Gastrocnemius medialis (tissue), 4 donors: Measurements from ENCODE around the gene VTI1A.

ENCODE experiments used
- CTCF ChIP-seq, 5 experiments: fragments of 450-650 bp in 3 of 5; fragments of 200-600 bp in 2 of 5; sonication (generic) in 2 of 5; IDR thresholded peaks in 4 of 5; conservative IDR thresholded peaks in 1 of 5; 1 replicate in 4 of 5; 2 replicates in 1 of 5; pipeline ENCODE4 v1.5.1; 2016 to 2019; ENCODE audit warnings: antibody characterized with exemption in 5 of 5, mild to moderate bottlenecking in 3 of 5, moderate library complexity in 3 of 5
- POLR2A ChIP-seq, 2 donors: fragments of 450-650 bp; IDR thresholded peaks; one replicate each; pipeline ENCODE4 v1.6.1; 2017; ENCODE audit warnings: antibody characterized with exemption in 2 of 2, mild to moderate bottlenecking in 2 of 2, moderate library complexity in 2 of 2

GRCh38 chr10:112821038-112821437 lies 374.0 kb downstream of the VTI1A start:
- TF ChIP-seq CTCF (IDR thresholded peaks at IDR 0.05 in 4 of 5, conservative IDR thresholded peaks at IDR 0.05 in 1 of 5), result no peak
- TF ChIP-seq POLR2A (IDR thresholded peaks at IDR 0.05), result no peak
